SK-N-SH treated with all-trans-retinoic acid at 6 μM for 48 hours (cell line): ENCODE measurements around the gene LTK.

ENCODE experiments used
- ATAC-seq: fragments of 200-7000 bp; cut with Tn5 transposase; 3 replicates; pipeline ENCODE4 v1.9.1; 2020; ENCODE audit warnings: mild to moderate bottlenecking, moderate library complexity
- ARNTL ChIP-seq: fragments of 450-650 bp; formaldehyde crosslinking; IDR thresholded peaks from 2 replicates; pipeline ENCODE4 v1.5.0; 2020; ENCODE audit warnings: low read depth, mild to moderate bottlenecking, moderate library complexity, borderline replicate concordance
- BACH2 ChIP-seq: fragments of 250-450 bp; sonication (Bioruptor Pico); IDR thresholded peaks from 2 replicates; pipeline ENCODE4 v1.9.0; 2021; ENCODE audit warnings: mild to moderate bottlenecking, borderline replicate concordance
- CREB5 ChIP-seq: fragments of 250-450 bp; sonication (Bioruptor Pico); IDR thresholded peaks from 2 replicates; pipeline ENCODE4 v1.5.1; 2020; ENCODE audit warnings: low read depth, mild to moderate bottlenecking, moderate library complexity
- CSDC2 ChIP-seq: fragments of 250-450 bp; sonication (Bioruptor Pico); IDR thresholded peaks from 2 replicates; pipeline ENCODE4 v1.5.0; 2020; ENCODE audit warnings: mild to moderate bottlenecking, moderate library complexity
- CSRNP3 ChIP-seq: fragments of 250-450 bp; sonication (Bioruptor Pico); IDR thresholded peaks from 2 replicates; pipeline ENCODE4 v1.5.1; 2021; ENCODE audit warnings: mild to moderate bottlenecking, moderate library complexity
- ESRRG ChIP-seq: fragments of 250-450 bp; sonication (Bioruptor Pico); IDR thresholded peaks from 2 replicates; pipeline ENCODE4 v1.6.1; 2021; ENCODE audit warnings: mild to moderate bottlenecking
- ISL1 ChIP-seq: fragments of 250-450 bp; sonication (Bioruptor Pico); IDR thresholded peaks from 2 replicates; pipeline ENCODE4 v2.1.2; 2022; ENCODE audit warnings: mild to moderate bottlenecking, moderate library complexity
- OSR1 ChIP-seq: fragments of 250-450 bp; sonication (Bioruptor Pico); IDR thresholded peaks from 2 replicates; pipeline ENCODE4 v1.8.0; 2022; ENCODE audit warnings: moderate library complexity, mild to moderate bottlenecking, inconsistent platforms
- PATZ1 ChIP-seq: fragments of 250-450 bp; sonication (Bioruptor Pico); IDR thresholded peaks from 2 replicates; pipeline ENCODE4 v1.8.0; 2020; ENCODE audit warnings: mild to moderate bottlenecking, moderate library complexity, borderline replicate concordance
- POU6F1 ChIP-seq: fragments of 250-450 bp; sonication (Bioruptor Pico); IDR thresholded peaks from 2 replicates; pipeline ENCODE4 v1.8.0; 2021; ENCODE audit warnings: low read depth, mild to moderate bottlenecking, moderate library complexity, borderline replicate concordance
- RARB ChIP-seq: fragments of 250-450 bp; sonication (Bioruptor Pico); IDR thresholded peaks from 2 replicates; pipeline ENCODE4 v1.8.0; 2021; ENCODE audit warnings: mild to moderate bottlenecking, moderate library complexity
- SNAI2 ChIP-seq: fragments of 250-450 bp; sonication (Bioruptor Pico); IDR thresholded peaks from 2 replicates; pipeline ENCODE4 v1.5.0; 2020; ENCODE audit warnings: mild to moderate bottlenecking, moderate library complexity
- TOX ChIP-seq: fragments of 250-450 bp; sonication (Bioruptor Pico); IDR thresholded peaks from 2 replicates; pipeline ENCODE4 v1.8.0; 2021; ENCODE audit warnings: mild to moderate bottlenecking, moderate library complexity, borderline replicate concordance
- TSHZ2 ChIP-seq: fragments of 250-450 bp; sonication (Bioruptor Pico); IDR thresholded peaks from 2 replicates; pipeline ENCODE4 v1.5.0; 2020; ENCODE audit warnings: mild to moderate bottlenecking, moderate library complexity
- ZC3H10 ChIP-seq: fragments of 250-450 bp; sonication (Bioruptor Pico); IDR thresholded peaks from 2 replicates; pipeline ENCODE4 v1.5.1; 2021; ENCODE audit warnings: mild to moderate bottlenecking, moderate library complexity
- ZFP3 ChIP-seq: fragments of 250-450 bp; sonication (Bioruptor Pico); IDR thresholded peaks from 2 replicates; pipeline ENCODE4 v1.5.0; 2020; ENCODE audit warnings: mild to moderate bottlenecking, moderate library complexity
- ZFP30 ChIP-seq: fragments of 450-650 bp; formaldehyde crosslinking; IDR thresholded peaks from 2 replicates; pipeline ENCODE4 v1.5.0; 2022; ENCODE audit warnings: mild to moderate bottlenecking, moderate library complexity
- ZNF565 ChIP-seq: fragments of 450-650 bp; formaldehyde crosslinking; conservative IDR thresholded peaks from 2 replicates; pipeline ENCODE4 v1.5.0; 2020; ENCODE audit warnings: low read depth, mild to moderate bottlenecking, moderate library complexity
- ZNF70 ChIP-seq: fragments of 450-650 bp; formaldehyde crosslinking; IDR thresholded peaks from 2 replicates; pipeline ENCODE4 v1.5.0; 2020; ENCODE audit warnings: mild to moderate bottlenecking, moderate library complexity

Gene LTK

GRCh38 chr15:41545218-41545617 lies 31.6 kb upstream of the LTK start:
- TF ChIP-seq SNAI2 (CRISPR knock-in tag) (no peak), ESRRG (no peak)
- no peak for ATAC-seq

GRCh38 chr15:41544650-41545015 lies 31.0 kb upstream of the LTK start:
- no peak for ATAC-seq

GRCh38 chr15:41543521-41543870 lies 29.9 kb upstream of the LTK start:
- no peak for ATAC-seq

More at GRCh38 chr15:41544650-41545015, 31.0 kb upstream of the LTK start:
- no peak for TF ChIP-seq ARNTL (CRISPR knock-in tag)
- no peak for TF ChIP-seq ZNF70
- no peak for TF ChIP-seq ZNF565
- TF ChIP-seq RARB (CRISPR knock-in tag), result no peak
- no peak for TF ChIP-seq ISL1 (CRISPR knock-in tag)
- TF ChIP-seq SNAI2 (CRISPR knock-in tag), result no peak
- TF ChIP-seq CREB5 (CRISPR knock-in tag), result no peak
- TF ChIP-seq PATZ1 (CRISPR knock-in tag), result no peak
- TF ChIP-seq OSR1 (CRISPR knock-in tag), result no peak
- TF ChIP-seq ZC3H10 (CRISPR knock-in tag), result no peak

More at GRCh38 chr15:41543521-41543870, 29.9 kb upstream of the LTK start:
- TF ChIP-seq ZFP3, result no peak
- TF ChIP-seq SNAI2 (CRISPR knock-in tag), result no peak
- no peak for TF ChIP-seq PATZ1 (CRISPR knock-in tag)
- TF ChIP-seq ZNF70, result no peak
- TF ChIP-seq CSRNP3 (CRISPR knock-in tag), result no peak
- TF ChIP-seq TSHZ2 (CRISPR knock-in tag), result no peak
- TF ChIP-seq BACH2 (CRISPR knock-in tag), result no peak
- TF ChIP-seq CSDC2 (CRISPR knock-in tag), result no peak
- no peak for TF ChIP-seq POU6F1 (CRISPR knock-in tag)
- TF ChIP-seq ARNTL (CRISPR knock-in tag), result no peak
- TF ChIP-seq TOX (CRISPR knock-in tag), result no peak
- TF ChIP-seq ESRRG, result no peak
- TF ChIP-seq ZFP30 (CRISPR knock-in tag), result no peak
- TF ChIP-seq CREB5 (CRISPR knock-in tag), result no peak
- no peak for TF ChIP-seq OSR1 (CRISPR knock-in tag)
- TF ChIP-seq, all 23 proteins: peak for 0
